ENCODE results near the gene ACAA2.

The ACAA2 gene

GRCh38 chr18:49767111-49768050 lies 46.0 kb downstream of the ACAA2 start:
- no peak for DNase-seq (ENCODE audit: low spot score)

DNA sequence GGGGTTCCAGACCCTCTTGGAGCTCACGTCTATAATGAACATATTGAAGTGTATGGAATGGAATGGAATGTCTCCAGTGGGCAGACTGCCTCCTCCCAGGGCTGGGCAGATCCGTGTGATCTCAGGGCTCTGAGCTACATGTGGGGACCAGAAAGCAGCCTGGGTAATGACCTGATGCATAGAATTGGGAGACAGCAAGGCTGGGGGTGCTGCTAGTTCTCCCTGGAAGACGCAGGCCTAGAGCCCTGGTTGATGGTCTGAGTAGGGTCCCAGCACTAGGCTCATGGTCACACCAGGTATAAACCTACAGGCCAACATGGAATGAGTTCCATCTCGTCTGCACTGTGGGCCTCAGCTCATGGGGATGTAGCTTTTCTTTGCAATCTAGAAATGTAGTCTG lies 46.7 kb downstream of the ACAA2 start:
- no peak for DNase-seq (ENCODE audit: low spot score)

- DNase-seq (ENCODE audit: low spot score), result no peak
Observed at GRCh38 chr18:49764032-49764431, 49.3 kb downstream of the ACAA2 start.

GRCh38 chr18:49763590-49763989 lies 49.7 kb downstream of the ACAA2 start:
- DNase-seq (ENCODE audit: low spot score), result no peak

DNA sequence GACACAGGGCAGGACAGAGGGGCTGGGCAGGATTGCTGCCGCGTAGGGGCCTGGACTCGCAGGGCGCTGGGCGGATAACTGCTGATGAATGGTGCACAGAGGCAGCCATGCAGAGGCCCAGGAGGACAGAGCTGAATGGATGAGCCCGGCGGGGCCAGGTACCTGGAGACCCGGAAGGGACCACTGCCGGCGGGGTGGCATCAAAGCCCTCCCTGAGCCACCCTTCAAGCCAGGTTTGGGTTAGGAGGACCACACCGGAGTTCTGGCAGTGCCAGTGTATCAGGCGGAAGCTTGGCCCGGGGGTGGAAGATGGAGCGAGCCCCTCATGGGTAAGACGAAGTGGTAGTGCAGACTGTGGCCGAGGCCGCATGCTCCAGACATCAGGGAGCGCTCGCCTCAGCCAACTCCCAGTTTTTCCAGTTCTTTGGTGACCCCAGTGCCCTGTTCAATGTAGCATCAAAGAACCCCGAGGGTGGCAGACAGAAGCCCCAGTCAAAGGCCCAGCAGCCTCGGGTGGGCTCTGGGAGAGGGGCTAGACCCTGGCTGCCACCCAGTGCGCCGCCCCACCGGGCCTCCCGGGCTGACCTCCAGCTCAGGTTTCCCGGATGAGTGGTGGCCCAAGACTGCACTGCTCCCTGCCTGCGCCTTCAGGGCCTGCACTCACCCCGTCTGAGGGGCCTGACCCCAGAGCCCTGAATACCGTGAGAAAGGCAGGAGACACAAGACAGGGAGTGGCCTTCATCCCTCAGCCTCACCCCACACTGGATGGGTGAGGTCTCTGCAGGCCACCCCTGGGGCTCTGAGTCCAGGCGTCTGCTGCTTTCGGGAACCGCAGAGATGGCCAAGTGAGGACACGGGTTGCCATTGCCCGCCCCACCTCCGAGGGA lies 50.9 kb downstream of the ACAA2 start:
- no peak for DNase-seq (ENCODE audit: low spot score)

GRCh38 chr18:49761771-49762170 lies 51.6 kb downstream of the ACAA2 start:
- no peak for DNase-seq (ENCODE audit: low spot score)

DNA sequence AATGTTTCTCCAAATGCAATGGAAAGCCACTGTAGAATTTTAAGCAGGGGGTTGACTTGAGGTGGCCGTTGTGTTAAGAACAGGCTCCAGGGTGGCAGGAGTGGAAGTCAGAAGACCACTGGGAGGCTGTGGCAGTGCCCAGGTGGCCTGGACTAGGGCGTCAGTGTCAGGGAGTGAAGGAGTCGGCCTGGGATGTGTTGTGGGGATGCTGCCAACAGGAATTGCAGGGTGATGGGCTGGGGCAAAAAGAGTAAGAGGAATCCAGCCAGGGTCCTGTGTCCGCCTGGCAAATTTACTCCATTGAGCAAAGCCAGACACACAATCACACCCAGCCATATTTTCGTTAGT lies 55.1 kb downstream of the ACAA2 start:
- DNase-seq (ENCODE audit: low spot score), result no peak

- DNase-seq (ENCODE audit: low spot score), result no peak
Observed at GRCh38 chr18:49757513-49758262, 55.6 kb downstream of the ACAA2 start.

DNA sequence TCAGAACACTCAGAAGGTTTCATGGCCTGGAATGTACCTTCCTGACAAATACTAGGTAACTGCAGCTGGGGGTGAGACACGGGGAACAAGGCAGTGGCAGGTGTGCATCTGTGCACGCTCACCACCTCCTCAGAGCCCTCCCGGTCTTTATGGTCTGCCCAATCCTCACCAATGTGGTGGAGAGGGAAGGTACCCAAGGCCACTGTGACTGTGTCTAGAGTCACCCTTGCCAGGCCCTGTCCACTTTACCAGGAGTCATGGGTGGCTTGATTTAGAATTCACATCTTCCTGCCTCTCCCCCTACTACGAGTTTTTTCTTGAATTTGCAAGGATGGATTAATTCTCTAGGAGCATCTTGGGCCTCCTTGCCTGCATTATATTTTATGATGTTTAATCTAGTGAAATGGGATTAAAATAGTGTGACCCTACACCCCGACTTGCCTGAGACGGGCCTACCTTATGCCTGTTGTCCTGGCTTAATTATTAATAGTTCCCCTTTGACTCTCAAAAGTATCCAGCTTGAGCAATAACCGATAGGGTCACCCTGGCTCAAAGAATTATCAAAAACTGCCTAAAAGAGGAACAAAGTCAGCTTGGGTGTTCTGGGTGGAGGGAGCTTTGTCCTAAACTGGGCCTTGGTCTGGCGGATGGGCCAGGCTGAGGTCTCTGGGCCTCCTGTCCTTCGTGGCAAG lies 56.5 kb downstream of the ACAA2 start:
- no peak for DNase-seq (ENCODE audit: low spot score)

- DNase-seq (ENCODE audit: low spot score), result no peak
Observed at GRCh38 chr18:49756135-49756534, 57.2 kb downstream of the ACAA2 start.

DNA sequence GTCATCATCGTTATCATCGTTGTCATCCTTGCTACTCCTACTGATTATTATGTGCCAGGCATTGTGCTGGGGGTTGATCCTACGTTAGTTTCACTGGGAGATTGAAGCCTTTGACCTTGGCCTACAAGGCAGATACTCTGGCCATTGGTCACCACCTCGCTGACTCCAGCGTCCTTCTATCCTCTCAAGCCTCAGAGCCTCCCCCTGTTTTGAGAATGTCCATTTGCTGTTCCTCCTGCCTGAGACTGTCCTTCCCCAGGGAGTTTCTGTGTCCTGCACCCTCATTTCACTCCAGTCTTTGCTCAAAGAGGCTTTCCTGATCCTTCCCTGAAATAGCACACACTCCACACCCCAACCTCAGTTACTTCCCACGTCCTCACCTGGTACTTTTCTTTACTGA lies 57.8 kb downstream of the ACAA2 start:
- no peak for DNase-seq (ENCODE audit: low spot score)

GRCh38 chr18:49754866-49755265 lies 58.5 kb downstream of the ACAA2 start:
- DNase-seq (ENCODE audit: low spot score), result no peak

GRCh38 chr18:49753643-49754042 lies 59.7 kb downstream of the ACAA2 start:
- no peak for DNase-seq (ENCODE audit: low spot score)

DNA sequence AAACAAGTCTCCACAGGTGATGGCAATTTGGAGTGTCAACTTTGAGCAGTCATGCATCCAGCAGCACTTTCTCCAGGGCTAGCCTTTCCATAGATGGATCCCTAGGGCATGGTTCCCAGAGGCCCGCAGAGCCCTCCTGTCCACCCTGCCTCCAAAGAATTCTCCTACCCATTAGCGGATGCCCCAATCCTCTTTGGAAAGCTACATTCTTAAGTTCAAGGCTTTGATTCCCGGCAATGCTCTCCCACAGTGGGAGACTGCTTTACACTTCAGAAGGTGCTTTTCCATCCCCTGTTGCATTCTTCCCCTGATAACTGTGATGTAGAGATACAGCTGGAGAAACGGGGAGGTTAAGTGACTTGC lies 61.3 kb downstream of the ACAA2 start:
- no peak for DNase-seq (ENCODE audit: low spot score)

DNA sequence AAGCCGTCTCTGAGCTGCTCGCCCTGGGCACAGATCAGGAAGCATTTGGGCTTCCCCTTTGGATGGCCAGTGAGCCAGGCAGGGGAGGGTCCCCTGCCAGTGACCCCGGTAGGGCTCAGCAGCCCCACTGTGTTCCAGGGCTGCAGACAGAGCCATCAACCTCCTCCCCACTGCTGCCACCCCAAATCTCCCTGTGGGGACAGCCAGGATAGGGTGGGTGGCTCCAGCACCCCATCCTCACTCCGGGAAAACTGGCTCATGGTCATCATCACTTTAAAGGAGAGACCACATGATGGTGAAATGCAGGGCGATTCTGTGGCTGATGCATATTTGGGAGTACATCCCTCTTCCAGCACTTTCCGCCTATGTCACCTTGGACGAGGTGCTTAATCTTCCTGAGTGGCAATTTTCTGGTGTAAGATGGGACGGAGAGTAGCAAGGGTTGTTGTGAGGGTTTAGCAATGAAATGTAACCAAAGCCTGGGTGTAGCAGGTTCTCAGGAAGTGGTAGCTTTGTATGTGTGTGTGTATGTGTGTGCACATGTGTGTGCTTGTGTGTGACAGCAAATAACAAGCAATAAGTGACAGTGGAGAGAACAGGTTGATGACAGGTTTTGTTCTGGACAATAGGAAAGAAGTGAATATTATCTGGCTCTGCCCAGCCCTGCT lies 61.8 kb downstream of the ACAA2 start:
- no peak for DNase-seq (ENCODE audit: low spot score)

DNA sequence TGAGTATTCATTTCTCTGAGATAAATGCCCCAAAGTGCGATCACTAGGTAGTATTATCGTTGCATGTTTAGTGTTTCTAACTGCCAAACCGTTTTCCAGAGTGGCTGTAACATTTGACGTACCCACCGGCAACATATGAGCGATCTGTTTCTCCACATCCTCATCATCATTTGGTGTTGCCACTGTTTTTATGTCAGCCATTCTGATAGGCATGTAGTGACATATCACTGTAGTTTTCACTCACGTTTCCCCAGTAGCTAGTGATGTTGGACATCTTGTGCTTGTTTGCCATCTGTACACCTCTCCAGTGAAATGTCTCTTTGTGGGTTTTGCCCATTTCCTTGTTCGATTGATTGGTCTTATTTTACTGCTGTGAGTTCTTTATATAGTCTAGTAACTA lies 63.8 kb downstream of the ACAA2 start:
- DNase-seq (ENCODE audit: low spot score), result no peak

- DNase-seq (ENCODE audit: low spot score), result no peak
Observed at GRCh38 chr18:49747876-49748275, 65.5 kb downstream of the ACAA2 start.

GRCh38 chr18:49745045-49746014 lies 68.0 kb downstream of the ACAA2 start:
- DNase-seq (ENCODE audit: low spot score), result no peak

- DNase-seq (ENCODE audit: low spot score), result peak; percentile 51
Observed at GRCh38 chr18:49744376-49745008, 68.8 kb downstream of the ACAA2 start.

Measured in Ammon's horn (tissue), 1 donor.